Left forelimb (tissue), 1 donor: ENCODE data around the gene GSTO2.
"Not testable (repeated sequence)": the region's sequence is repeated elsewhere in the genome, so short reads cannot be mapped to it uniquely, and the experiment has no call there.

Experiments
- DNase-seq: peaks from one replicate; pipeline ENCODE4 v3.0.0-alpha.2; 2018; ENCODE audit warnings: low spot score

Gene GSTO2

GRCh38 chr10:104268713-104269645, at the start of gene GSTO2:
Gene GSTO2 (plus strand): TSS chr10:104269184. CDS start chr10:104274916, 5,732 bp downstream.
- peak; percentile 98 for DNase-seq

- no peak for DNase-seq
Measured at GRCh38 chr10:104220522-104220921, 48.5 kb upstream of the GSTO2 start.

- no peak for DNase-seq
Measured at GRCh38 chr10:104223304-104223703, 45.7 kb upstream of the GSTO2 start.

- DNase-seq = no peak
Measured at GRCh38 chr10:104230490-104230889, 38.5 kb upstream of the GSTO2 start.

GRCh38 chr10:104231784-104232612, 37.0 kb upstream of the GSTO2 start, which contains the start of gene CFAP43:
Gene CFAP43 (minus strand): TSS chr10:104232364. CDS start chr10:104232246, 118 bp downstream.
- peak; percentile 99 for DNase-seq

- DNase-seq = no peak
Measured at GRCh38 chr10:104232613-104233102, 36.3 kb upstream of the GSTO2 start.

- DNase-seq = no peak
Measured at GRCh38 chr10:104233817-104234216, 35.2 kb upstream of the GSTO2 start.

- DNase-seq = no peak
Measured at GRCh38 chr10:104234934-104235333, 34.0 kb upstream of the GSTO2 start.

GRCh38 chr10:104235801-104236200, 33.2 kb upstream of the GSTO2 start:
- no peak for DNase-seq

GRCh38 chr10:104240078-104240477, 28.9 kb upstream of the GSTO2 start:
- no peak for DNase-seq

- DNase-seq = no peak
Measured at GRCh38 chr10:104242545-104242944, 26.4 kb upstream of the GSTO2 start.

- not testable (repeated sequence) for DNase-seq
Measured at GRCh38 chr10:104243009-104243408, 26.0 kb upstream of the GSTO2 start.

- DNase-seq = no peak
Measured at GRCh38 chr10:104243512-104243911, 25.5 kb upstream of the GSTO2 start.

GRCh38 chr10:104245066-104245632, 23.8 kb upstream of the GSTO2 start:
- no peak for DNase-seq

GRCh38 chr10:104246976-104247375, 22.0 kb upstream of the GSTO2 start:
- DNase-seq = no peak

- no peak for DNase-seq
Measured at GRCh38 chr10:104247513-104248146, 21.4 kb upstream of the GSTO2 start.

- DNase-seq = not testable (repeated sequence)
Measured at GRCh38 chr10:104248931-104249330, 20.1 kb upstream of the GSTO2 start.

- no peak for DNase-seq
Measured at GRCh38 chr10:104250371-104250770, 18.6 kb upstream of the GSTO2 start.

GRCh38 chr10:104251443-104251842, 17.5 kb upstream of the GSTO2 start:
- DNase-seq = no peak

GRCh38 chr10:104252368-104252767, 16.6 kb upstream of the GSTO2 start:
- DNase-seq = no peak

GRCh38 chr10:104253106-104253505, 15.9 kb upstream of the GSTO2 start:
- no peak for DNase-seq
